ENCODE measurements around the gene GBGT1. TPM values are rescaled to one million over a fixed set of nuclear protein-coding genes. Genes with fewer than 3 reads are reported as not detected.

GBGT1 gene
- total RNA-seq, 1 donor from 2014 or later: 15.4 TPM

GRCh38 chr9:133129001-133129795 lies 34.5 kb downstream of the GBGT1 start:
- intact Hi-C loops (cut with micrococcal nuclease): loop anchor here (10.0 kb wide), 1 partner anchor 774 kb away; the partner anchor contains the start of gene SETX

GRCh38 chr9:133128152-133128551 lies 35.6 kb downstream of the GBGT1 start:
- intact Hi-C loops (cut with micrococcal nuclease): loop anchor here (10.0 kb wide), 1 partner anchor 773 kb away; the partner anchor contains the start of gene SETX

- intact Hi-C loops (cut with micrococcal nuclease): loop anchor here (10.0 kb wide), 1 partner anchor 773 kb away; the partner anchor contains the start of gene SETX
Observed at GRCh38 chr9:133127340-133127981, 36.3 kb downstream of the GBGT1 start.

- intact Hi-C loops (cut with micrococcal nuclease): loop anchor here (10.0 kb wide), 1 partner anchor 772 kb away; the partner anchor contains the start of gene SETX
Observed at GRCh38 chr9:133126697-133127339, 36.9 kb downstream of the GBGT1 start.

GRCh38 chr9:133125941-133126696 lies 37.6 kb downstream of the GBGT1 start:
- intact Hi-C loops (cut with micrococcal nuclease): loop anchor here (10.0 kb wide), 1 partner anchor 771 kb away; the partner anchor contains the start of gene SETX

GRCh38 chr9:133124907-133125275 lies 38.8 kb downstream of the GBGT1 start:
- intact Hi-C loops (cut with micrococcal nuclease): loop anchor here (10.0 kb wide), 1 partner anchor 770 kb away; the partner anchor contains the start of gene SETX

GRCh38 chr9:133124123-133124906 lies 39.4 kb downstream of the GBGT1 start:
- intact Hi-C loops (cut with micrococcal nuclease): loop anchor here (10.0 kb wide), 1 partner anchor 770 kb away; the partner anchor contains the start of gene SETX

GRCh38 chr9:133122935-133123611 lies 40.6 kb downstream of the GBGT1 start:
- intact Hi-C loops (cut with micrococcal nuclease): loop anchor here (10.0 kb wide), 1 partner anchor 768 kb away; the partner anchor contains the start of gene SETX

GRCh38 chr9:133122605-133122934 lies 41.1 kb downstream of the GBGT1 start:
- intact Hi-C loops (cut with micrococcal nuclease): loop anchor here (10.0 kb wide), 1 partner anchor 768 kb away; the partner anchor contains the start of gene SETX

- intact Hi-C loops (cut with micrococcal nuclease): loop anchor here (1.0 to 10.0 kb wide), 8 partner anchors 11 to 881 kb away; partner anchors contain the start of genes CACFD1, GTF3C5, SETX and TSC1
Observed at GRCh38 chr9:133121915-133122550, 41.7 kb downstream of the GBGT1 start.

- intact Hi-C loops (cut with micrococcal nuclease): loop anchor here (1.0 to 10.0 kb wide), 8 partner anchors 12 to 880 kb away; partner anchors contain the start of genes CACFD1, GTF3C5, SETX and TSC1
Observed at GRCh38 chr9:133121198-133121914, 42.4 kb downstream of the GBGT1 start, which contains the start of gene RALGDS. RALGDS (minus strand) TSS chr9:133121240; CDS start chr9:133121154, 86 bp downstream.

GRCh38 chr9:133120501-133121197 lies 43.1 kb downstream of the GBGT1 start:
- intact Hi-C loops (cut with micrococcal nuclease): loop anchor here (1.0 to 10.0 kb wide), 8 partner anchors 13 to 879 kb away; partner anchors contain the start of genes CACFD1, GTF3C5, SETX and TSC1

GRCh38 chr9:133119846-133120500 lies 43.7 kb downstream of the GBGT1 start:
- intact Hi-C loops (cut with micrococcal nuclease): loop anchor here (2.0 to 10.0 kb wide), 2 partner anchors 251 to 765 kb away; partner anchors contain the start of gene SETX

GRCh38 chr9:133119103-133119845 lies 44.4 kb downstream of the GBGT1 start:
- intact Hi-C loops (cut with micrococcal nuclease): no loop called here

GRCh38 chr9:133118568-133118967 lies 45.1 kb downstream of the GBGT1 start:
- intact Hi-C loops (cut with micrococcal nuclease): no loop called here

GRCh38 chr9:133118179-133118520 lies 45.6 kb downstream of the GBGT1 start:
- intact Hi-C loops (cut with micrococcal nuclease): no loop called here
